NCI-H1436 (cell line): Measurements from ENCODE around the gene KCNQ1OT1.

Source experiments
- DNase-seq: peaks from one replicate; lab custom pipeline; 2025; lab: John Stamatoyannopoulos, UW

KCNQ1OT1 gene

DNA sequence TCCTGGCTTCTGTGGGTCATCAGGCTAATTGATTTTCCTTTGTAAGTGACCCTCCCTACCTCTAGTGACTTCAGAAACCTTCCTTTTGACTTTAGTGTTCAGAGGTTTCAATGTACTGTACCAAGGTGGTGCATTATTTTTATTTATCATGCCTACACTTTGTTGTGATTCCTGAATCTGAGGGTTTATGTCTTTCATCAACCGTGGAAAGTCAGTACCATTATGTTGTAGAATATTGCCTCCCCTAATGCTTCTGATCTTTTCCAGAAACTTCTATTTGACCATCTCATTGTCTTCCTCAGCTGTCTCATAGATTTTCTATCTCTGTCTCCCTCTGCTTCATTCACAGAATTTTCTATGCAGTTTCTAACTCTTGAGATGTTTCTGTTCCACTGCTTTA is 105.5 kb downstream of the KCNQ1OT1 start:
- DNase-seq, result no peak

DNA sequence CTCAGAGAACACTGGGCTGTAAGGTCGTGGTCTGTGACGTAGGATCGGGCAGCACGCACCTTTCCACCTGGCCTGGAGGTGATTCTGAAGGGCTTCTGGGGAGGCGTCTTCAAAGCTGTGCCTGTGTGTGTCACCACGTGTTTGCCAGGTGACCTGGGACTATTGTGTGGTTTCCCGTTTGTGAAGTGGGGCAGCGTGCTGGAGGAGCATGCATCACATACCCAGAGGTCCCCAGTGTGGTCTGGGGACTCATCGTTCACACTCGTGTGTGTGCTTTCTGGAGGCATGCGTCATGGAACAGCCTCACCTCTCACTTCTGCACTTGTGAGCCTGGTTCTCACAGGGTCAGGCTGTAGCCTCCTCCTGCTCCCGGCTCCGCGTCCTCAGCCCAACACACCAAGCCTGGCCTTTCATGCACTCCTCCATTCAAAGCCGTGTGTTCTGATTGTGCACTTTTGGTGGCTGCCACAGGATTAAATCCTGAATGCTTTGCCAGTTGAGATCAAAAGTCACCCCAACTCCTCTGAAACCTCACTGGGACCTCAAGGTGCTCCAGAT is 106.3 kb downstream of the KCNQ1OT1 start:
- no peak for DNase-seq

DNA sequence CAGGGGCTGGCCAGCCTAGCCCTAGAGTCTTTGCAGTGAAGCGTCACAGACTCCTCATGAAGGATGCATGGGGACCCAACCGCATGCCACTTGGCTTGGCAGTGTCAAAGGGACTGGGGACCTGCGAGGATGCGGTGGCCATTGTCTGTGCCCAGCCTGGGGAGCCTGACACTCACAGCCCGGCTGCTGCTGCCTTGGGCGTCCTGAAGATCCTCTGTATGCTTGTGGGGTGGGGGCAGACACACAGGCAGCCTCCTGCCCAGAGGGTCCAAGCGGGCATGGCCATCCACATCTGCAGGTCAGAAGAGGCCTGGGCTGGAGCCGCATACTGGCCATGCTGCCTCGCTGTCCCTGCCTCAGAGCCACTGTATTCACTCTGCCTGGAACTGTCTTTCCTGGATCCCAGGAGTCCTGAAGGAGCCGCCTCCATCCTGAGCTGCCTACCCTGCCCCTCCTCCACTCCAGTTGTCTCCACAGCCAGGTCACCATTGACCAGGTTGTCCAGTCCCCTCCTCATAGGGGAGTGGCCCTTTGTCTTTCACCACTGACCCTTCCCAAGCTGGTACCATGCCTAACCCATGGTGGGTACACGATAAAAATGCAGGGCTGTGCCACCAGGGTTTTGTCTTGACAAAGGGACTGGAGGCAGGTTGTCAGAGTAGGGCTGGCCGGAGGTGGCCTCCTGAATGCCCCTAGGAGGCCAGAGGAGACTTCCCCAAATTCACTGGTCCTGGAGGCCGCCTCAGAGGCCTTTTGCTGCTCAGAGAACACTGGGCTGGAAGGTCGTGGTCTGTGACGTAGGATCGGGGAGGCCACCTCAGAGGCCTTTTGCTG is 107.0 kb downstream of the KCNQ1OT1 start:
- no peak for DNase-seq

DNA sequence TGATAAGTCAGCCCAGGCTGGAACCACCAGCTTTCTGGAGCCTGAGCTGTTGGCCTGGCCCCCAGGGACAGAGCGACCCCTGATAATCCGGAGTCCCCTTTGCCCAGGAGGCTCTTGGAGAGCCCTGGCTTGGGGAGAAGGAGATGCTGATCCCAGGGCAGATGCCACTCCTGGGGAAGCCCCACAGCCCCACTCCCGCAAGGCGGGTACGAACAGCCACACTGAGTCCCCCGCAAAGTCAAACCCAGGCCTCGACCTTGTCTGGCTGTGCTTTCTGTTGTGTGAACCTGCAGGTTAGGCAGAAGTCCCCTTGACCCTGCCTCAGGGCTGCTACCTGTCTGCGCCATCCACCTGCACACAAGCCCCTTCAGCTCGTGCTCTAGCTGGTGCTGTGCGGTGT is 108.0 kb downstream of the KCNQ1OT1 start:
- no peak for DNase-seq

DNA sequence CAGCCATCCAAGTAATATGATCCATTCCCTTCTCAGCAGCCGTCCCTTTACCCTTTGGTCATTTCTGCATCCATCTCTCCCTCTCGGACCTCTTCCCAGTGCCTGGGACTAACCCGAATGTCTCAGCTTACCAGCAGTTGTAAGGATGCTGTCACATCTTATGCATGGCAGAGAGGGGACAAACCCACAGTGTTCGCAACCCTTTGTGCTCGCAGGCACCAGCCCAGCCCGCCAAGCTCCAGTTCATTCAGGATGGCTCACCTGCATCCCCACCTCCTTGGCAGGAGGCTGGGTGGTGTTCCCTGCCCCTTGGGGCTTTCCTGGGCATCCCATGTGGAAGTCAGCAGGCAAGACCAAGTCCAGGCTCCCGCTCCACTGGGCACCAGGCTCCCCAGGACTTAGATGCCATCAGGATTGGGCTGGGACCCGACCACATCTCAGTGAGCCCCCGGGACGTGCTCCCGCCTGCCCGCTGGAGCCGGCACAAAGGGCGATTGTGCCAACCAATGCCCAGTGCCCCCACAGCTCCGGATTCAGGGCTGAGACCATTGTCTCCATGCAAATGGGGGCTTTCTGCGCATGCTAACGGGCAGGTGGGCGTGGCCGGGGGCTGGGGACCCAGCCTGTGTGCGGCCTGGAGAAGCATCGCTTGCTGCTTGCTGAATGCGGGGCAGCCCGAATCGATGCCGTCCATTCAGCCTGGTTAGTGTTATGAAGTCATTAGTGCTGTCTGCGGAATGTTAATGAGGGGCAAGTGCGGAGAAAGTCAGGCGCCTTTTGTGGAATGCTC is 108.6 kb downstream of the KCNQ1OT1 start:
- no peak for DNase-seq

DNA sequence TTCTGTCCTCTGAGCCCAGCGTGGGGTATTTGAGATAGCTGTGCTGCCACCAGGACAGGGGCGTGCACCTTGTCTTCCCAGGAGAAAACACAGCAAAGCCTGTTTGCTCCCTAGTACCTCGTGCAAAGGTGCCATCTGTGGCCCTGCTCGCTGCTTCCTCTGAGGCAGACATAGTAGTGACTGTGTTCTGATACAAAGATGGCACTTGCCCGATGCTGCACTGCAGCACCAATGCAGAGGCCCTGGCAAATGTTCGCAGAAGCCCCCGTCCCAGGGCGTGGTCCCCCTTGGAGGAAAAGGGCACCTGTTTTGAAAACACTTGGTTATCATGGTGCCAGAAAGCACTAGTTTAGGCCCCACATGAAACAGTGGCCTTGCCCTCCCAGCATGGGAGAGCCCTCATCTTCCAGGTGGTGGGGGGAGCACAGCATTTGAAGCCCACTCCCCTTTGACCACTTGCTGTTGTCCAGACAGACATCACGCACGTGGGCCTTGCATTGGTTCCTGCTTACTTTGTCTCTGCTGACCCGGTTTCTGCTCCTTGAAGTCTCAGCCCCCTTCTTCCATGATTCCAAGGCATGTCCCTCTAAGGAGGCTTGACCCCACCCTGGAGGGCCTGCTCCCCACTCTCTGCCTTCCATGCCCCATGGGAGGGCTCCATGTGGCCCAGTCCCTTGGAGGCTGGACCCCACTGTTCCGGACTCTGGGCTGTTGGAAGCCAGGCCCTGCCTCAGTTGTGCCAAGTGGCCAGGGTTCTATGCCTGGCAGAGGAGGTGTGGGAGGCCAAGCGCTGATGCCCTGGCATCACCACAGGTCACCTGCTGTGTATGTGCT is 109.4 kb downstream of the KCNQ1OT1 start:
- DNase-seq, result no peak

DNA sequence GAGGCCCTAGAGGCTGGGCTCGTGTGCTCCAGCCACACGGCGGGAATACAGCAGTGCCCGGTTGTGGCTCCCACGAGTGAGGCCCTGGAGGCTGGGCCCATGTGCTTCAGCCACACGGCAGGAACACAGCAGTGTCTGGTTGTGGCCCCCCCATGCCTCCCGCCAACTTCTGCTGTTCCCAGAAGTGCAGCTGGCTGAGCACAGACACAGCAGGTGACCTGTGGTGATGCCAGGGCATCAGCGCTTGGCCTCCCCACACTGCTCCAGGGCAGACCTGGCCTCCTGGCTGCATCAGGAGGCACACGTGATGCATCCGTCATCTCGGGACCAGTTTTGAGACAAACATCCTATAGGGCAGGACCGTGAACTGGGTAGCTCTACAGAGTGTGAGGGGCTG is 110.3 kb downstream of the KCNQ1OT1 start:
- no peak for DNase-seq

DNA sequence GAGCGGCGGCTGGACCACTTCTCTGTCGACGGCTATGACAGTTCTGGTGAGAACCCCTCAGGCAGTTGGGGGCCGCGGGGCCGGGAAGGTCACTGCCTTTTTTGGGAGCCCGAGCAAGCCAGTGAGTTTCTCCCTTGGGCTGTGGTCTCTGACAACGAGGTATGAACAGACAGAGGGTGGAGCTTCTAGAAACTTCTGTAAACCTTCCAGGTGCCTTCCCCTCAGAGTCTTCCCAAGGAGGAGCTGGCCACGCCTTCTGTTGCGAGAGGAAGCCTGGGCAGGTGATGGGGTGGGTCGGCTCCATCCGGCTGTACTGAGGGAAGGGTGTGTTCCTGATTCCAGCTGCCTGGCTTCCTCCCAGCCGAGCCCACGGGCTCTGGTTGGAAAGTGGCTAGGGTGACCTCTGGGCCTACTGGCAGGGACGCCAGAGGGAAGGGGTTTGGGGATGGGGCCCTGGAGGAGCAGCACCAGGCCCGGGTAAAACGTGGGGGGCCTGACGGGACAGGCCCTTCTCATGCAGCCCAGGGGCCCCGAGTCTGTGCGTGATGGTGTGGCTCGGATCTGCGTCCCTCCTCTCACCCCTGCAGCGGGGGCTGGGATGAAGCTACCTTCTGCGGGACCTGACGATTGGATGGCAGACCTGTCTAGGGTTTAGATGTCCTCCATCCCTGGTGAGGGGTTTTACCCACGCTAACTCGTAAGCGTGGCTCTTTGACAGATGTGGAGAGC is 110.8 kb downstream of the KCNQ1OT1 start:
- DNase-seq, result no peak

DNA sequence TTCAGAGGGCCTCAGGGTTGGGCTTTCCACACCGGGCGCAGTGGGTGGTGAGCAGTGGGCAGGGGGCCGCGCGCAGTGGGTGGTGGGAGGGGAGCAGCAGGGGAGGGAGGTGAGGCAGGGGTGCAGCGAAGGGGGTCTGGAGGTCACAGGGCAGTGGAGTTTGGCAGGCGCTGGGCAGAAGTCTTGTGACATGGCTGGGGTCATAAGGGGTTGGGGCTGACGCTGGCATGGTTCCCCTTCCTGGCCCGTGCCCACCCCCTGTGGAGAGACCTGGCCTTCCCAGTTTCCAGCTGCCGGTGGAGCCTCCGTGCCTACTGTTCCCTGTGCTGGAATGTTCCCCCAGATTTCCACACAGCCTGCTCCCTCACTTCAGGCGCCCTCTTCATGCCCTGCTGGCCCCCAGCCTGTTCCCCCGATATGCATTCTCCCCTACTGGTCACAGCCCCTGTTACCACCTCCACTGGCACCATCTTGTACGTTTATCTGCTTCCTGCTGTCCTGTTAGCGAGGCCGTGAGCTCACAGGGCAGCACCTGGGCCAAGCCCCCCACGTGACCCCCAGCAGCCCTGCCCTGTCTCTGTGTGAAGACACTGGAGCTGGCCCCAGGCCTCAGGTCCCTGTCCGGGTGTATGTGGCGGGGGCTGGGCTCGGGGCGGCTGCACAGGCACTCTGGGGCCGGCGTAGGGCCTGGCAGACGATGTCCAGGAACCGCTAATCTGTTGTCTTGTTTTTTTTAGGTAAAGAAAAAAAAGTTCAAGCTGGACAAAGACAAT is 111.6 kb downstream of the KCNQ1OT1 start:
- no peak for DNase-seq

DNA sequence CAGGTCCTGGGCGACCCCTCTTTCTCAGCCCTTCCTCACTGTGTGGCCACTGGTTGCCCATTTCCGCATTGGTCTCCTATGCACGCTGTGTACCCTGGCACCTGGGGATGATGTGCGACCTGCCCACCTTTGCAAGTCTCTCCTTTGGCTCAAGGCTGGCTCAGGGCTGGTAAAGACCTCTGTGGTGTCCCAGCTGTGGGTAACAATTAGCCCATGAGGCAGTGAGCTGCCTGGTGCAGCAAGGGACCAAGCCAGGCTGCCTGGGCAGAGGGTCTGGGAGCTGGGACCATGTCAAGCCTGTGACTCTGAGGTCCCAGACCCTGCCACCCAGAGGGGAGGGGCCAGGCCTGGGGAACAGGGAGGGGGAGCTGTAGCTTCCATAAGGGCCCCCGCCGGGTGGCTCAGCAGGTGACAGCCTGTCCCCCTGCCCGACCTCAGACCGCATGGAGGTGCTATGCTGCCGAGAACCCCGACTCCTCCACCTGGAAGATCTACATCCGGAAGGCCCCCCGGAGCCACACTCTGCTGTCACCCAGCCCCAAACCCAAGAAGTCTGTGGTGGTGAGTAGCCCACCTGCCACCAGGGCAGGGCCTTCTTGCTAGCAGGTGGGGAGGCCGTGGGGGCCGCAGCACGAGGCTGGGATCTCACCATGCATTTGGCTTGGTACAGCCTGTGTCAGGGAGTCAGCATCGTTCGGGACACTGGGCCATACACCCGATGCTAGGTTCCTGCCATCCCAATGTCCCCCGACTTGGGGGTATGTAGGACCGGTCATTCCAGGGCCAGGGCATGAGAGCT is 112.5 kb downstream of the KCNQ1OT1 start:
- DNase-seq, result no peak

DNA sequence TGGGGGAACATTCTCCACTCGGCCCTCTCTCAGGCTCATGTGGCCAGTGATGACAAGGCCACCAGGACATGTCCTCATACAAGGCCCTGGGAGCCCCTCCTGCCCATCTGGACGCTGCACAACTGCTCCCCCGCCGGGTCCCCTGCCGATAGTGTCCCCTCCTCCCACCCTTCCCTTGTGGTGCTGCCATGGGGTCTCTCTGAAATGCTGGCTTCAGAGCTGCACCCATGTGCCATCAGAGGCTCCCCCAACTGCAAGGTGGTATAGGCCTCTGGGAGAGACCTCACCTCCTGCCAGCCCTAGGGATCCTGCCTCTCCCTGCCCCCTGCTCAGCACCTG is 113.0 kb downstream of the KCNQ1OT1 start:
- DNase-seq, result no peak

DNA sequence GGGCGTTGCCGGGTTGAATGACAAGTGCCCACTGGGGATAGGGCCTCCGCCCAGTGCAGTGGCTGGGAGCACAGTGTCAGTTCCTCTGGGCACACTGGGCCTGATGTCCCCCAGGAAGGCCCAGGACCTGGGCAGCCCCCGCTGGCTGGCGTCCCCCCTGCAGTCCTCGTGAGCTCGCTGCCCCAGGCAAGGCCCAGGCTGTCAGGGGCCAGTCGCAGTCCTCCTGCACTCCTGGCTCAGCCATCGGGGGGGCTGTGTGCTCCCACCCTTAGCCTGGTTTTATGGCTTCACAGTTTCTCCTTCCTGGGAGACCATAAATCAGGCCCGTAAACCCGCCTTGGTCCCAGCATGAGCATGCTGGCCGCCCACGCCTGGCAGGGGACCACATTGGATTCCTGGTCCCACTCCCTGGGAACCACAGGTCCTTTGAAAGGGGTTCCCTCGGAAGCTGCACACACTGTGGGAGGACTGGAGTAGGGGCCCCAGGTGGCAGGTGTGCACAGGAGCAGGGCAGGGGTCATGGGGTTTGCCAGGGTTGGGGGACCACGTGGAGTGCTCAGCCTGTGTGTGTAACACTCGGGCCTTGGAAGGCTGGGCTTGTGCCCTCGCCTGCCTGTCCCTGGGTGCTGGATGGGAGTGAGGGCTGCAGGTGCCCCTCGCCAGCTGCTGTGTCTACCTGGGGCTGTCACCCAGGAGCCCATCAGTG is 113.6 kb downstream of the KCNQ1OT1 start:
- DNase-seq, result no peak

DNA sequence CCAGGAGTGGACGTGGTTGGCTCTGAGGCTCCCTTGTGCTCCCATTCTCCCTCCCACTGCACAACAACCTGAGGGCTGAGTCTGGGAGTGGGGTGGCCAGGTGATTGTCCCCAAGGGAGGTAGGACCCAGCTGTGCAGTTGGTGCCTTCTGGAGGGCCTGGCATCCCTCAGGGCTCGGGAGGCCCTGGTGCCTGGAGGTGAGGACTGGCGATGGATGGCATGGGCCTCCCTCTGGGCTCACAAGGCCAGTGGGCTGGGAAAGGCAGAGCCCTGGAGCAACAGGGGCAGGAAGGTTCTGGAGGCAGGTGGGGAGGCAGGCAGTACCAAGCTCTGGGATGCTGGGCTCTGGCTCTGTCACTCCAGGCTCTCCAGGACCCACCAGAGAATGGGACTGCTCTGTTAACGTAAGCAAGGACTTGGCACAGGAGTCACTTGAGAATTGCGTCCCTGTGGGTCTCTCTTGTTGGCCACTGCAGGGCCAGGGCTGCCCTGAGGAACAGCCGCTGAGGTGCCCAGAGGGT is 114.2 kb downstream of the KCNQ1OT1 start:
- DNase-seq, result no peak

DNA sequence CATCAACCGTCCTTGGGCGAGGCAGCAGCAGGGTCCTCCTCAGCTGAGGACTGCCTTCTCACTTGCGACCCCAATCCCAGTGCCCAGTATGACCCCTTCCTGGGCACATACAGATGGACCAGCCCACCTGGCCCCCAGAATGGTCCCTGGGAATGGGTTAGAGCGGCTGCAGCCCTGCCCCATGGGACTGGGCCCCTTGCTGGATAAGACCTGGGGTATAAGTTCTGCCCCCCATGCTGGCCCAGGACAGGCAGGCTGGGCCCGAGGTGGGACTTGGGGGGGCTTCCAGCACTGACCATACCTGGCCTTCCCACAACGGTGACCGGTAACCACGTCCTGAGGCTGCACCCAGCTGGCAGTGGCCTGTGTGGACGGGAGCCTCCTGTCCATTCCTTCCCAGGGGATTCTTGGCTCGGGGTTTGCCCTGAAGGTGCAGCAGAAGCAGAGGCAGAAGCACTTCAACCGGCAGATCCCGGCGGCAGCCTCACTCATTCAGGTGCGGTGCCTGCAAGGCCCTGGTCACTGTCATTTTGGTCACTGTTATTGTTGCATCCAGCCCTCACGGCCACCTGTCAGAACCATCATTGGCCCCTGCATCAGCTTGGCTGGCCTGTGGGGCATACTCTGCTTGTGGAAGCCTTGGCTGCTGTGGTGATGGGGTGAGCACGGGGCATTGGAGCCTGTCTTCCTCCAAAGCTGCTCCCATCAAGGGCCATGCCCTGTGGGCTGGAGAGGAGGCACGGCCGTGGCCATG is 114.8 kb downstream of the KCNQ1OT1 start:
- no peak for DNase-seq

DNA sequence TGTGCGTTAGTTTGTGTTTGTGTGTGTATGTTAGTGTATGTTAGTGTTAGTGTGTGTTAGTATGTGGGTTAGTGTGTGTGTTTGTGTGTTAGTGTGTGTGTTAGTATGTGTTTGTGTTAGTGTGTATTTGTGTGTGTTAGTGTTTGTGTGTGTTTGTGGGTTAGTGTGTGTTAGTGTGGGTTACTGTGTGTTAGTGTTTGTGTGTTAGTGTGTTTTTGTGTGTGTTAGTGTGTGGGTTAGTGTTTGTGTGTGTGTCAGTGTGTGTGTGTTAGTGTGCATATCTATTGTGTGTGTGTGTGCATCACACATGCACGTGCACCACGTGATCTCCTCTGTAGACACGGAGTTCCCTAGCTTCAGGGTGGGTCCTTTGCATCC is 115.4 kb downstream of the KCNQ1OT1 start:
- no peak for DNase-seq

DNA sequence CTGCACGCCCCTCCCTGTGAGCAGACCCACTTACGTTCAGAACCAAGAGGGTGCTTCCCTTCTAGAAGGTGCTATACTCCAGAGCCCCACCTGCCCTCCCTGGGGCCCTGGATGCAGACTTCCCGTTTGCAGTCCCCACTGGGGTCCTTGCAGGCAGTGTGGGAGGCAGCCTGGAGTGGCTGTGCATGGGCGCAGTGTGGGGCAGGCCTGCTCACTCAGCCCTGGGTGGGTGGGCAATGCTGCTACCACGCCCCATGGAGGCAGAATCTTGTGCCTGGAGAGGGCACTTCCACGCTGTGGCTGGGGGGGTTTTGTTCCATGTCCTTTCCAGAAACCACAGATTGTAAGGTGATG is 116.2 kb downstream of the KCNQ1OT1 start:
- DNase-seq, result no peak

DNA sequence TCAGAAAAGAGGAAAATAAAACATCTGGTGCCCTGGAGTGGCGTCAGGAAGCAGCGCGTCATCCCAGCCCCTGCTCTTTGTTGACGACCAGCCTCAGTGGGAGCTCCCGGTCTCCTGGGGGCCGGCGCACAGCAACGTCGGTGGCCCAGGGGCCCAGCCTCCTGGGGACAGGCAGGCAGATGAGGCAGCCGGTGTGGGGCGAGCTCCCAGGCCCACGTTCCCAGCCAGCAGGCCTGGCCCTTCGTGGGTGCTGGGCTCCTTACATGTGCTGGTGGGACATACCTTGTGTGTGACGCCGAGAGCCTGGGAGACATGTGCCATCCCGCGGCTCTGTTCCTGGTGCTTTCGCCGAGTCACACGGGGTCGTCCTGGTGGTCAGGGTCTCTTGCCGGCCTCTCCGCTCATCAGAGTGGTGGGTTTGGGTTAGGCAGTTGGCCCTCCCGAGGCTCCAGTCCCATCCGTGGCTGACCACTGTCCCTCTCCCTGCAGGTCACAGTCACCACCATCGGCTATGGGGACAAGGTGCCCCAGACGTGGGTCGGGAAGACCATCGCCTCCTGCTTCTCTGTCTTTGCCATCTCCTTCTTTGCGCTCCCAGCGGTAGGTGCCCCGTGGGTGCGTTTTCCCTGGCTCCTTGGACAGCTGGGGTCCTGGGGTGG is 116.7 kb downstream of the KCNQ1OT1 start:
- DNase-seq, result no peak

DNA sequence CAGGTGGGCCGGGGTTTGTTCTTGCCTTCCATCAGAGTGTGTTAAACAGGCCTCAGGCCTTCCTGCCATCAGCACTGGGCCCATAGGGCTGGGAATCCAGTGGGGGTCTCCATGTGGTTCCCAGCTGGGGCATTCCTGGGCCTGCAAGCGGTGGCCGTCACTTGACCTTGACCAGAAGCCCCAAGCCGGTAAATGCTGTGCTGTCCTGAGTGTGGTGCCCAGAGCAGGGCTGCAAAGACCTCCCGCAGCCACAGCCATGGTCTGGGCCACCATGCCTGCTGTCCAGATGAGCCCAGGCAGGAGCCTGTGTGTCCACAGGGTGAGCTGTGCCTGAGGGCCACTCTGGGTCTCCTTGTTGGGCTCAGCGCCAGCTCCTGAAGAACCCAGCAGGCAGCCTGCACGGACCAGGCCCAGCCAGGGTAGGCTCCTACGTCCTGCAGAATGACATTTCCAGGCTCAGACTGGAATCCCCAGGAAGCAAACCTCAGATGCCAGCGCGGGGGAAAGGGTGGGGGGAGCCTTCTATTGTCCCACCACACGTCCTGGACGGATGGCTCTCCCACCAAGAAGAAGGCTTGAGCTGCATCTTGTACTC is 117.3 kb downstream of the KCNQ1OT1 start:
- no peak for DNase-seq
